ENCODE results near the gene XRRA1.
"Not testable (repeated sequence)": the region's sequence is repeated elsewhere in the genome, so short reads cannot be mapped to it uniquely, and the experiment has no call there.

Gene XRRA1, protein sequence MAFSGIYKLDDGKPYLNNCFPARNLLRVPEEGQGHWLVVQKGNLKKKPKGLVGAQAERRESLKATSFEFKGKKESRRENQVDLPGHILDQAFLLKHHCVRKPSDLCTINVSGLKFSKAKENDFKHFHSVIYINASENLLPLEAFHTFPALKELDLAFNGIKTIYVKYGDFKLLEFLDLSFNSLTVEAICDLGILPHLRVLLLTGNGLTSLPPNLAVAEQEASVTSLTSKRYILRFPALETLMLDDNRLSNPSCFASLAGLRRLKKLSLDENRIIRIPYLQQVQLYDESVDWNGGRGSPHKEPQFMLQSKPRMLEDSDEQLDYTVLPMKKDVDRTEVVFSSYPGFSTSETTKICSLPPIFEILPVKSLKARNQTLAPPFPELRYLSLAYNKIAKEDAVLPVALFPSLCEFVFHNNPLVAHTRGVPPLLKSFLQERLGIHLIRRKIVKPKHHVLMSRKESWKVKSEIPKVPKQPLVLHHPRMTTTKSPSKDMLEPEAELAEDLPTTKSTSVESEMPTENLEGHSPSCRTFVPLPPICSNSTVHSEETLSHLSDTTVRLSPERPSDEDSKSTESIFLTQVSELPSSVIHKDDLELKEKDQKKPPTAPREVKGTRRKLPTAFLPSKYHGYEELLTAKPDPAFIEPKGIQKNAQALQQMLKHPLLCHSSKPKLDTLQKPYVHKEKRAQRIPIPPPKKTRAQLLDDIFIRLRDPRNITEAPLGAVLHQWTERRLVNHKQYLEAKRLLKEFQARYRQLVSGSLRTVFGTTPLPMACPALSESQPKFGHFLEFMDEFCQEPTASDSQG

DNA sequence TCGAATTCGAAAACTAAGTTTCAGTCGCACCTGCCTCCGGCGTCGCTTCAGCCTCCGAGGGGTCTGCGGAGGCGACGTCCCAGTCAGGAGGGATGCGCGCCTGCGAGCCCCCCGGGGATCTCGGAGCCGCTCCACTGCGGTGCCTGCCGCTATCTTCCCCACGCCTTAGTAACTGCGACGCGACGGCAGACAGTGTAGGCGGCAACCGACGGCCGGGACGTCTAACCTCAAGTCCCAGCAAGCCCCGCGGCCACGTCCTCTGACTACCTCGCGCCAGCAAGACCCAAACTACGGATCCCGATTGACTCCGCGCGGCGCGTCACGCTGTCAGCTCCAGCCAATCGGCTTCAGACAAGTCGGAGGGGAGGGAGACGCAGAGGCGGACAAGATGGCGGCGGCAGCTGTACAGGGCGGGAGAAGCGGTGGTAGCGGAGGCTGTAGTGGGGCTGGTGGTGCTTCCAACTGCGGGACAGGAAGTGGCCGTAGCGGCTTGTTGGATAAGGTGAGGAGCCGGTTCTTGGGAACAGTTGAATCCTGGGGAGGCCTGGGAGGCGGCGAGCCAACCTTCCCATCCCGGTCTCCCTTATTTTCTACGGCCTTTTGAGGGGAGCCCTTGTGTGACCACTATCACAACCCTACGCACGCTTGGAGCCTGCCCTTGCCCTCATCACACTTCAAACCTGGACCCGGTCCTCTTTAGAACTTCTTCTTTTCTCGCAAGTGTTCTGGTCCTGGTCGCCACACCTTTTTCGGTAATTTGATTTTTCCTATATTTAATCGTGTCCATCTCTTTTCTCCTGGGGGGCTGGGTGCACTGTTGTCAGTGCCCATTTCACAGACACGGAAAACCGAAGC, at the start of gene XRRA1, which contains the start of gene SPCS2:
TSS of gene XRRA1 (minus strand) at position 194 of the 855 bp plus-strand sequence. CDS start 8,213 bp downstream, outside the sequence.
TSS of gene SPCS2 (plus strand) at position 369 of the 855 bp plus-strand sequence. CDS start at position 389, 20 bp downstream.
- peak within 1 kb of the TSS; percentile 86 to 95 (median 90) for H3K4me2 ChIP-seq
- H3K27me3 ChIP-seq, result no peaks in the 10 kb centered on the region
- peaks cover 29 to 42% (median 38%) of the 10 kb centered on the region in 11 experiments; a peak in 18 of 22 replicates for H4K20me1 ChIP-seq
- peaks cover 22 to 50% (median 41%) of the 10 kb centered on the region in 11 experiments; a peak in 21 of 22 replicates for H3K36me3 ChIP-seq
- no peak for TF ChIP-seq Cebpa-rat (IDR thresholded peaks at IDR 0.05)
- peaks cover 38 to 68% (median 49%) of the 10 kb centered on the region in 10 experiments for H3K4me1 ChIP-seq
- peak within 1 kb of the TSS; percentile 87 to 98 (median 94) for H3K9ac ChIP-seq
- H3K27ac ChIP-seq, result peak within 1 kb of the TSS; percentile 90 to 97 (median 93)
- 0 out of 22 replicates have a peak, but pooled peaks cover 0 to under 1% (median 0%) of the 10 kb centered on the region in 11 experiments for H3K9me3 ChIP-seq (replicated peaks in 1 of 11)
- peak within 1 kb of the TSS; percentile 76 to 98 (median 84) for H3K4me3 ChIP-seq

DNA sequence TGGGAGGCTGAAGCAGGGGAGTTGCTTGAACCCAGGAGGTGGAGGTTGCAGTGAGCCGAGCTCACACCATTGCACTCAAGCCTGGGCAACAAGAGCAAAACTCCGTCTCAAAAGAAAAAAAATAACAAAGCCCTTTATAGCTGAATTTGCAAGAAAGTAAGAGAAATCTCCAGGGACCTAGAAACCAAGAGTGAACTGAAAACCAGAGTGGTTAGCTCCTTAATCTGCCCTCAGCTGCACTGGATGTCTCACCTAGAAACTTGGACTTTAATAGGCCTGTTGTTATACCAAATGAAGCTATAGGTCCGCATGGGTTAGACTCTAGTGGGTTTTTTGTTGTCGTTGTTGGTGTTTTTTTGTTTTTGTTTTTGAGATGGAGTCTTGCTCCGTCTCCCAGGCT, 44.0 kb upstream of the XRRA1 start:
- no peak for TF ChIP-seq Cebpa-rat (IDR thresholded peaks at IDR 0.05)
- H3K9me3 ChIP-seq (replicated peaks in 1 of 11), result no peaks in the 10 kb centered on the region
- peaks cover 28 to 49% (median 45%) of the 10 kb centered on the region in 11 experiments for H3K36me3 ChIP-seq
- H3K4me1 ChIP-seq, result peaks cover 39 to 51% (median 45%) of the 10 kb centered on the region in 10 experiments
- peaks cover 0 to 35% (median 0%) of the 10 kb centered on the region in 11 experiments; a peak in 4 of 22 replicates for H4K20me1 ChIP-seq
- H3K27ac ChIP-seq, result no peak overlapping the region
- H3K4me2 ChIP-seq, result peak overlapping the region; percentile 23 to 98 (median 88); a peak in 20 of 22 replicates
- H3K9ac ChIP-seq, result no peak overlapping the region
- no peaks in the 10 kb centered on the region for H3K27me3 ChIP-seq
- no peak overlapping the region for H3K4me3 ChIP-seq

DNA sequence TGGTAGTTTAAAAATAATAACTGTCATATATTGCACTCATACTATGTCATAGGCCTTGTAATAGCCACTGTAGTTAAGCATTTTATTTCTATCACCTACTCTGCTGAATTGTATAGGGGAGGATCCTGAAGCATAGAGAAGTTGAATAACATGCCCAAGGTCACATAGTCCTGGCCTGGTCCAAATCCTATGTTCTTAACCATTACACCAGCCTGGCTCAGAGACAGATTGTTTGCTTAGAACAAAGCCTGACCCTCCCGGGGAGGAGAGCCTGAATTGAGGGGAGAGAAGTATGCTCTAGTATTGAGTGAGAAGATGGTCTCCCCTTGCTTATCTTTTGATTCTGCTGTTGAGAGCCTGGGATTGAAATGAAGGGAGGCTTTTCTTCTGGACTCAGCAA, 42.0 kb upstream of the XRRA1 start:
- no peaks in the 10 kb centered on the region for H3K27me3 ChIP-seq
- peaks cover 18 to 33% (median 26%) of the 10 kb centered on the region in 11 experiments for H3K36me3 ChIP-seq
- no peaks in the 10 kb centered on the region for H3K9me3 ChIP-seq (replicated peaks in 1 of 11)
- no peak for TF ChIP-seq Cebpa-rat (IDR thresholded peaks at IDR 0.05)
- peaks cover 0 to 35% (median 0%) of the 10 kb centered on the region in 11 experiments; a peak in 4 of 22 replicates for H4K20me1 ChIP-seq
- H3K4me3 ChIP-seq, result no peak overlapping the region
- H3K4me2 ChIP-seq, result peak overlapping the region; percentile 21 to 98 (median 88)
- peaks cover 40 to 54% (median 48%) of the 10 kb centered on the region in 10 experiments for H3K4me1 ChIP-seq
- H3K9ac ChIP-seq, result peak overlapping the region in 2 of 11 experiments; percentile 19 to 34; a peak in 2 of 22 replicates
- H3K27ac ChIP-seq, result peak overlapping the region in 4 of 11 experiments; percentile 1 to 85 (median 18); a peak in 2 of 22 replicates

DNA sequence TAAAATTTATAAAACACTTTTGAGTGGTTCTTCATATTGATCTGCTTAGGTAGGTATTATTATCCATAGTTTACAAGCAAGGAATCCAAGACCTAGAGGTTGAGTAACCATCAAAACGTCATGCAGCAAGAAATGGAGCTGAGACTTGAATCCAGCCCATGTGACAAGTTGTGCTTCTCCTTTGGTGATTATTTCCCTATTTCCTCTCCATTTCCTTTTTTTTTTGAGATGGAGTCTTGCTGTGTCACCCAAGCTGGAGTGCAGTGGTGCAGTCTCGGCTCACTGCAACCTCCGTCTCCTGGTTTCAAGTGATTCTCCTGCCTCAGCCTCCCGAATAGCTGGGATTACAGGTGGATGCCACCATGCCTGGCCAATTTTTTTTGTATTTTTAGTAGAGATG, 41.3 kb upstream of the XRRA1 start:
- peak overlapping the region in 2 of 11 experiments; percentile 20 to 92; a peak in 2 of 22 replicates for H3K9ac ChIP-seq
- peaks cover 0 to 35% (median 0%) of the 10 kb centered on the region in 11 experiments; a peak in 4 of 22 replicates for H4K20me1 ChIP-seq
- H3K36me3 ChIP-seq, result peaks cover 12 to 25% (median 18%) of the 10 kb centered on the region in 11 experiments
- H3K27ac ChIP-seq, result peak overlapping the region in 6 of 11 experiments; percentile 17 to 91 (median 86); a peak in 6 of 22 replicates
- H3K4me1 ChIP-seq, result peaks cover 40 to 54% (median 48%) of the 10 kb centered on the region in 10 experiments
- H3K4me2 ChIP-seq, result peak overlapping the region; percentile 82 to 98 (median 89)
- not testable (repeated sequence) for H3K27me3 ChIP-seq; H3K9me3 ChIP-seq (replicated peaks in 1 of 11)
- H3K4me3 ChIP-seq, result peak overlapping the region in 5 of 10 experiments; percentile 8 to 89 (median 81); a peak in 8 of 20 replicates

DNA sequence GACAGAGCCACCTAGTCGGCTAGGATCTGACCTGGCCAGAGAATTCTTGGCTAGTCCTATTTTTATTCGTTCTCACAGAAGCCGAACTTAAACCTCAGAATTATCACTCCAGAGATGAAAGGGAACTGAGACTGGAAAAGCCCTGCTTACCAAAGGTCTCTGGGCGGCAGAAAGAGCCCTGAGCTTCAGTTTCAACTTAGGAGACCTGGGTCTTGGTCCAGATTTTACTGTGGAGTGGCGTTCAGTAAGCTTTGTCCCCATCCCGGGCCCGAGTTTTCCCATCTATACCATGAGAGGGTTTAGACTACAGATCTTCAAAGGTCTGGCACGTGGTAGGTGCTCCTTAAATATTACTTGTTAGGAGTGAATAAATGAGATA, 40.4 kb upstream of the XRRA1 start:
- Histone ChIP-seq H3K9me3 (replicated peaks in 1 of 11) (no peaks in the 10 kb centered on the region), H3K36me3 (peaks cover 3 to 16% (median 9%) of the 10 kb centered on the region in 11 experiments; a peak in 21 of 22 replicates), H3K27me3 (no peaks in the 10 kb centered on the region), H3K4me1 (peaks cover 40 to 54% (median 48%) of the 10 kb centered on the region in 10 experiments), H3K4me3 (peak overlapping the region; percentile 78 to 89 (median 84)), H3K4me2 (peak overlapping the region; percentile 82 to 98 (median 89)), H3K27ac (peak overlapping the region; percentile 70 to 91 (median 88)), H4K20me1 (peaks cover 0 to 30% (median 0%) of the 10 kb centered on the region in 11 experiments; a peak in 4 of 22 replicates), H3K9ac (peak overlapping the region; percentile 82 to 94 (median 89))
- no peak for TF ChIP-seq Cebpa-rat (IDR thresholded peaks at IDR 0.05)

DNA sequence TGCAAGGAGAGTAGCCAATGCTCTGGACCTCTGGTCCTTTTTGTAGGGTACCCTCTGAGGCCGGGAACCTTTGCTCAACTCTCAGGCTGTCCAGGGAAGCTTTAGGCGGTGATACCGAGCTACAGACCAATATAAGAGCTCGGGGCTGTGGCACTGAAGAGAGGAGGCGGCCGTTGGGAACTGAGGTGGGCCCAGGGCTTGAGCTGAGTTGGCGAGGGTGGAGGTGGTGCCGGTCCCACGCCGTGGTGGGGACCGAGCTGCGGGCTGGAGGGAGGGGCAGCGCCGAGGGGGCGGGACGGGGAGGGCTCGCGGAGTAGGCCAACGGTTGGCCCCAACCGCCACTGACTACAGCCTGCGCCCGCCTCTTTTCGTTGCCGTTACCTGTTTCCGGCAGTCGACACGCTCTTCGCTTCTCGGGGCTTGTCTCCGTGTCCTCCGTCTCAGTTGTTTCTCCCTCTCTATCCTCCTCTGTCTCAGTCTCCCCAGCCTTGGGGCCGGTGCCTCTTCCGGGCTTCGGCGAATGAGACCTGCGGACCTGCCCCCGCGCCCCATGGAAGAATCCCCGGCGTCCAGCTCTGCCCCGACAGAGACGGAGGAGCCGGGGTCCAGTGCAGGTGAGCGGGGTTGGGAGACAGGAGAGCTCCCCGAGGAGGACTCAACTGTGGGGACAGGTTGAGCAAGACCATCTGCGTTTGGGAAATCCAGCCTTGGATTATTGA, 39.8 kb upstream of the XRRA1 start, which contains the start of gene NEU3:
TSS of gene NEU3 (plus strand) at position 393 of the 719 bp plus-strand sequence. CDS start at position 521, 128 bp downstream.
- no peaks in the 10 kb centered on the region for H3K9me3 ChIP-seq (replicated peaks in 1 of 11)
- peak within 1 kb of the TSS; percentile 78 to 89 (median 84) for H3K4me3 ChIP-seq
- peak within 1 kb of the TSS; percentile 82 to 94 (median 89) for H3K9ac ChIP-seq
- peak within 1 kb of the TSS; percentile 82 to 98 (median 89) for H3K4me2 ChIP-seq
- TF ChIP-seq Cebpa-rat (IDR thresholded peaks at IDR 0.05), result no peak
- H3K27ac ChIP-seq, result peak within 1 kb of the TSS; percentile 70 to 91 (median 88)
- H3K4me1 ChIP-seq, result peaks cover 40 to 54% (median 48%) of the 10 kb centered on the region in 10 experiments
- peaks cover 0 to 26% (median 0%) of the 10 kb centered on the region in 11 experiments; a peak in 4 of 22 replicates for H4K20me1 ChIP-seq
- peaks cover 0 to 10% (median 4%) of the 10 kb centered on the region in 11 experiments; a peak in 14 of 22 replicates for H3K36me3 ChIP-seq
- no peaks in the 10 kb centered on the region for H3K27me3 ChIP-seq

DNA sequence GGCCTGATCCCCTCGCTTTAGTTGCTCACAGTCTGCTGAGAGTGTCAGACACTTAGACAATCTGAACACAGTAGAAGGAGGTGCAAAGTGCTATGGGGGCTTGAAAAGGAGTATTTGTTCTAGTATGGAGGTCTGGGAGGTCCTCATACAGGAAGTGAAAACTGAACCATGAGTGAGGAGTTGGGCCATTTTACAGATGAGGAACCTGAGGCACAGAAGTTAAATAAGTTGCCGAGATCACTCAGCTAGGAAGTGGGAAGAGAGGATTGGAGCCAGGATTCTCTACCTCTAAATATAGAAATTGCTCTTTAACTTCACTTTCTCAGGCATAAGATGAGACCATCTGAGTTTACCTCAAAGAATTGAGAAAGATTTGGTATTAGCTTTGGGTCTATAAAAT, 35.8 kb upstream of the XRRA1 start:
- Histone ChIP-seq H3K4me3 (no peak overlapping the region), H3K27me3 (no peaks in the 10 kb centered on the region), H4K20me1 (0 out of 22 replicates have a peak, but pooled peaks cover 0 to 6% (median 0%) of the 10 kb centered on the region in 11 experiments), H3K4me1 (peaks cover 11 to 27% (median 16%) of the 10 kb centered on the region in 10 experiments), H3K9me3 (replicated peaks in 1 of 11) (no peaks in the 10 kb centered on the region), H3K27ac (no peak overlapping the region), H3K9ac (no peak overlapping the region), H3K4me2 (no peak overlapping the region), H3K36me3 (peaks cover under 1 to 34% (median 16%) of the 10 kb centered on the region in 11 experiments; a peak in 19 of 22 replicates)
- TF ChIP-seq Cebpa-rat (IDR thresholded peaks at IDR 0.05), result no peak

Data from BLaER1 treated with 17β-estradiol and CSF1 and Interleukin-3, amounts not matched to agents 10 nM and 100 nM (cell line).